ENCODE data around the gene HOXC12. TPM values are rescaled to one million over a fixed set of nuclear protein-coding genes. Genes with fewer than 3 reads are reported as not detected.

HOXC12 gene
- polyA plus RNA-seq, 1 of the 3 experiments (the other 2 are of a cell fraction), result not detected

DNA sequence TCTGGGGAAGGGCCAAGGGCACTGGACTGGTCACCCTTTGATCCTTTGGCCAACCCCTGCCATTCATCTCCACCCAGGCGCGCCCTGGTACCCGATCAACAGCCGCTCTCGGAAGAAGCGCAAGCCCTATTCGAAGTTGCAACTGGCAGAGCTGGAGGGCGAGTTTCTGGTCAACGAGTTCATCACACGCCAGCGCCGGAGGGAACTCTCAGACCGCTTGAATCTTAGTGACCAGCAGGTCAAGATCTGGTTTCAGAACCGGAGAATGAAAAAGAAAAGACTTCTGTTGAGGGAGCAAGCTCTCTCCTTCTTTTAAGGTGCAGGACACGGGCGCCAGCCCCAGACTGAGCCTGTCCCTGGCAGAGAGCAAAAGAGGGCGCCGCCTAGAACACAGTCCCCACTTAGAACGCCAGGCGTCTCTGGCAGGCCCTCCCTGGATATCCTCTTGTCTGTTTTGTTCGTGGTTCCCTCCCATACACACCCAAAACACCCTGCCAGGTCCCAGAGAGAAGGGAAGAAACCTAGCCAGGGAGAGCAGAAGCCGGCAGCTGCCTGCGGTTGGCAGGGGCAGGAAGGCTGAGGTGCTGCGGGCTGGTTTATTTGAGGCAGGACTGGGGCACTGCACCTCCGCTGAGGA lies 1.7 kb downstream of the HOXC12 start:
- POLR2A ChIA-PET, result no interaction called here
- H3K27me3 ChIP-seq (ENCODE audit: insufficient read depth), result peaks cover 98% of the 10 kb centered on the region

DNA sequence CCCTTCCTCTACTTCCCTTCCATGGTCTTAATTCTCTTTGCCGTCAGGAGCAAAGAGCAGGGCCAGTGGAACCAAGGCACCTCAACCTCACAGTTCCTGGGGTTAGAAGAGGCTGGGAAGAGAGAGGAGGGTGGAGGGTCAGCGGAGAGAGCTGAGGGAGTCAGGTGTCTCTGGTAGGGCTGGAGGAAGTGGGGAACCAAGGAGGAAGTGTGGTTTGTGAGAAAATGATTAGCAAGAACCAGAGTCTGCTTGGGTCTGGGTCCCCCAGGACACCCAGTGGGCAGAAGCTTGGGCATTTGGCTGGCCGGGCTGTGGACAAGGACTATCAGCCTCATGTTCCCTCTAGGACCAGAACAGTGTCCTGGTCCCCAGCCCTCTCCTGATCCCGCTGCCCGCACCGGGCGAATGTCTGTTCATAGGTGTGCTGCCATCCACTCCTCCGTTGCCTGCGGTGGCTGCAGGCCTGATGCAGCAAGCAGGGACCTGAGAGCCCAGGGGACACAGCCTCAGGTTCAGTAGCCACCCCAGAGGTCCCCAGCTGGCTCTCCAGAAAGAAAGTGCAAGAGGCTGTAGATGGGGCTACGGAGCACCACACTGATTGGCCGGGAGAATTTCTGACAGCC lies 2.3 kb downstream of the HOXC12 start:
- no peak overlapping the region for H3K27ac ChIP-seq (ENCODE audit: low read depth in 2 of 2, low read length in 1 of 2)
- H3K4me2 ChIP-seq, result no peak overlapping the region
- no peaks in the 10 kb centered on the region for H3K9me3 ChIP-seq
- TF ChIP-seq USF2 (IDR thresholded peaks at IDR 0.05; ENCODE audit: borderline replicate concordance, low read depth, low read length) (no peak), JUND (IDR thresholded peaks at IDR 0.05) (no peak), MAX (IDR thresholded peaks at IDR 0.05; ENCODE audit: low read depth) (no peak), GABPA (IDR thresholded peaks at IDR 0.05; ENCODE audit: low read depth) (no peak), SIN3A (IDR thresholded peaks at IDR 0.05; ENCODE audit: borderline replicate concordance, low read depth, low read length) (no peak), REST (IDR thresholded peaks at IDR 0.05; ENCODE audit: low read depth, low read length) (no peak), FOXJ3 (CRISPR knock-in tag; IDR thresholded peaks at IDR 0.05) (no peak), POLR2AphosphoS5 (IDR thresholded peaks at IDR 0.05; ENCODE audit: low read depth, low read length) (no peak), MEF2A (IDR thresholded peaks at IDR 0.05; ENCODE audit: borderline replicate concordance, low read depth) (no peak), NFIC (IDR thresholded peaks at IDR 0.05; ENCODE audit: borderline replicate concordance) (no peak), RAD21 (IDR thresholded peaks at IDR 0.05; ENCODE audit: low read length) (no peak)

More for the DNA sequence above, 1.7 kb downstream of the HOXC12 start:
- H3K36me3 ChIP-seq (replicated peaks in 1 of 2; ENCODE audit: control insufficient read depth in 1 of 2, insufficient read depth in 2 of 2, low read length in 1 of 2), result no peaks in the 10 kb centered on the region
- no peak for DNase-seq
- H4K20me1 ChIP-seq (ENCODE audit: insufficient read depth), result peaks cover 13% of the 10 kb centered on the region; the same call in 1 of the 2 replicates
- H3K9ac ChIP-seq, result no peak overlapping the region
- no peaks in the 10 kb centered on the region; a peak in 1 of 4 replicates for H3K4me1 ChIP-seq (ENCODE audit: control insufficient read depth in 1 of 2, insufficient read depth in 2 of 2, low read depth in 1 of 2, low read length in 1 of 2)
- H3K9me3 ChIP-seq, result no peaks in the 10 kb centered on the region
- H3K4me2 ChIP-seq, result no peak overlapping the region
- whole genome bisulfite sequencing (ENCODE audit: low lambda C conversion rate), result 12% methylated on average over 22 of the region's 25 CpGs
- no peaks in the 10 kb centered on the region for H3K79me2 ChIP-seq (ENCODE audit: insufficient read depth)
- no peak overlapping the region for H3K4me3 ChIP-seq (ENCODE audit: low read depth in 2 of 2, low read length in 1 of 2)
- H3F3A ChIP-seq (replicated peaks; ENCODE audit: insufficient read depth), result no peaks in the 10 kb centered on the region
- CTCF ChIA-PET, result interaction anchor here (1.0 to 1.3 kb wide), 2 partner anchors 29 to 210 kb away, joined by 3 read pairs; partner anchors contain the start of gene HOXC10
- TF ChIP-seq, protein P1, sequence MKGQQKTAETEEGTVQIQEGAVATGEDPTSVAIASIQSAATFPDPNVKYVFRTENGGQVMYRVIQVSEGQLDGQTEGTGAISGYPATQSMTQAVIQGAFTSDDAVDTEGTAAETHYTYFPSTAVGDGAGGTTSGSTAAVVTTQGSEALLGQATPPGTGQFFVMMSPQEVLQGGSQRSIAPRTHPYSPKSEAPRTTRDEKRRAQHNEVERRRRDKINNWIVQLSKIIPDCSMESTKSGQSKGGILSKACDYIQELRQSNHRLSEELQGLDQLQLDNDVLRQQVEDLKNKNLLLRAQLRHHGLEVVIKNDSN (IDR thresholded peaks at IDR 0.05; ENCODE audit: borderline replicate concordance, low read depth), result no peak
- TF ChIP-seq MXI1 (IDR thresholded peaks at IDR 0.05; ENCODE audit: low read depth, low read length) (no peak), GATA2 (CRISPR knock-in tag; IDR thresholded peaks at IDR 0.05) (no peak), POLR2AphosphoS5 (IDR thresholded peaks at IDR 0.05; ENCODE audit: low read depth, low read length) (no peak), SMC3 (IDR thresholded peaks at IDR 0.05; ENCODE audit: low read depth, low read length) (no peak), TCF12 (IDR thresholded peaks at IDR 0.05) (no peak), ZBTB33 (IDR thresholded peaks at IDR 0.05; ENCODE audit: borderline replicate concordance, low read depth) (no peak), NFIC (IDR thresholded peaks at IDR 0.05; ENCODE audit: borderline replicate concordance) (no peak), RXRA (IDR thresholded peaks at IDR 0.05; ENCODE audit: borderline replicate concordance, low read depth) (no peak)
- no peaks in the 10 kb centered on the region for H3K9me2 ChIP-seq
- H3K27ac ChIP-seq (ENCODE audit: low read depth in 2 of 2, low read length in 1 of 2), result no peak overlapping the region
- no peak overlapping the region for H2AFZ ChIP-seq (ENCODE audit: low read depth)

More for the DNA sequence above, 2.3 kb downstream of the HOXC12 start:
- no peaks in the 10 kb centered on the region for H3K9me2 ChIP-seq
- H3K36me3 ChIP-seq (replicated peaks in 1 of 2; ENCODE audit: control insufficient read depth in 1 of 2, insufficient read depth in 2 of 2, low read length in 1 of 2), result no peaks in the 10 kb centered on the region
- H3F3A ChIP-seq (replicated peaks; ENCODE audit: insufficient read depth), result no peaks in the 10 kb centered on the region
- H3K4me1 ChIP-seq (ENCODE audit: control insufficient read depth in 1 of 2, insufficient read depth in 2 of 2, low read depth in 1 of 2, low read length in 1 of 2), result no peaks in the 10 kb centered on the region
- peaks cover 13% of the 10 kb centered on the region; the same call in 1 of the 2 replicates for H4K20me1 ChIP-seq (ENCODE audit: insufficient read depth)
- H3K4me3 ChIP-seq (ENCODE audit: low read depth in 2 of 2, low read length in 1 of 2), result no peak overlapping the region
- no peaks in the 10 kb centered on the region for H3K79me2 ChIP-seq (ENCODE audit: insufficient read depth)
- POLR2A ChIA-PET, result no interaction called here
- CTCF ChIA-PET, result interaction anchor here (1.0 to 1.3 kb wide), 2 partner anchors 28 to 211 kb away, joined by 3 read pairs; partner anchors contain the start of gene HOXC10
- 25% methylated on average over 4 of the region's 11 CpGs for WGBS (ENCODE audit: low lambda C conversion rate)
- no peak overlapping the region for H2AFZ ChIP-seq (ENCODE audit: low read depth)
- H3K27me3 ChIP-seq (ENCODE audit: insufficient read depth), result peaks cover 98% of the 10 kb centered on the region
- H3K9ac ChIP-seq, result no peak overlapping the region
- no peak for DNase-seq
